Glomerular visceral epithelial cell (primary cell): ENCODE measurements around the gene DLGAP4.
"Not testable (repeated sequence)": the region's sequence is repeated elsewhere in the genome, so short reads cannot be mapped to it uniquely, and the experiment has no call there.

Experiments
- DNase-seq: peaks from one replicate; pipeline ENCODE4 v3.0.0-alpha.2; 2016; ENCODE audit errors: extremely low spot score

Gene DLGAP4

GRCh38 chr20:36499723-36500501 lies 193.8 kb downstream of the DLGAP4 start:
- DNase-seq = no peak

GRCh38 chr20:36501367-36502006 lies 195.3 kb downstream of the DLGAP4 start:
- DNase-seq = no peak

GRCh38 chr20:36504295-36504694 lies 198.2 kb downstream of the DLGAP4 start:
- DNase-seq = no peak

GRCh38 chr20:36506253-36506652 lies 200.1 kb downstream of the DLGAP4 start:
- DNase-seq = no peak

- DNase-seq = no peak
Observed at GRCh38 chr20:36507746-36508145, 201.6 kb downstream of the DLGAP4 start.

- DNase-seq = no peak
Observed at GRCh38 chr20:36519012-36519719, 213.0 kb downstream of the DLGAP4 start.

- DNase-seq = no peak
Observed at GRCh38 chr20:36519944-36520343, 213.8 kb downstream of the DLGAP4 start.

GRCh38 chr20:36521526-36521925 lies 215.4 kb downstream of the DLGAP4 start:
- no peak for DNase-seq

GRCh38 chr20:36522412-36522811 lies 216.3 kb downstream of the DLGAP4 start:
- not testable (repeated sequence) for DNase-seq

- DNase-seq = no peak
Observed at GRCh38 chr20:36523341-36523740, 217.2 kb downstream of the DLGAP4 start.

- no peak for DNase-seq
Observed at GRCh38 chr20:36525620-36526365, 219.7 kb downstream of the DLGAP4 start.

GRCh38 chr20:36526521-36527011 lies 220.4 kb downstream of the DLGAP4 start:
- no peak for DNase-seq

- DNase-seq = no peak
Observed at GRCh38 chr20:36527331-36528125, 221.4 kb downstream of the DLGAP4 start.

- DNase-seq = no peak
Observed at GRCh38 chr20:36528176-36528874, 222.2 kb downstream of the DLGAP4 start.

- no peak for DNase-seq
Observed at GRCh38 chr20:36528875-36529417, 222.8 kb downstream of the DLGAP4 start.

- no peak for DNase-seq
Observed at GRCh38 chr20:36532388-36532787, 226.2 kb downstream of the DLGAP4 start.

- DNase-seq = no peak
Observed at GRCh38 chr20:36532822-36533221, 226.7 kb downstream of the DLGAP4 start.

- no peak for DNase-seq
Observed at GRCh38 chr20:36538026-36538722, 232.0 kb downstream of the DLGAP4 start.

- DNase-seq = no peak
Observed at GRCh38 chr20:36540551-36541211, 234.5 kb downstream of the DLGAP4 start.
